CD4-positive, alpha-beta T cell treated with Interleukin-15 for 4 hours (primary cell): ENCODE data around the gene FLVCR2.

Source experiments
- DNase-seq: peaks from one replicate; pipeline ENCODE4 v3.0.0-alpha.2; 2020; ENCODE audit warnings: low spot score

The FLVCR2 gene

GRCh38 chr14:75554482-75554881 is 23.9 kb upstream of the FLVCR2 start:
- DNase-seq: no peak

- no peak for DNase-seq
These were observed 20.0 kb upstream of the FLVCR2 start for GRCh38 chr14:75558440-75558839.

- DNase-seq: no peak
These were observed 19.4 kb upstream of the FLVCR2 start for GRCh38 chr14:75559045-75559444.

- DNase-seq: no peak
These were observed 18.8 kb upstream of the FLVCR2 start for GRCh38 chr14:75559451-75560222.

- DNase-seq: peak; percentile 52
These were observed 17.4 kb upstream of the FLVCR2 start for GRCh38 chr14:75561013-75561432.

GRCh38 chr14:75562089-75562488 is 16.3 kb upstream of the FLVCR2 start:
- no peak for DNase-seq

GRCh38 chr14:75562489-75562888 is 15.9 kb upstream of the FLVCR2 start:
- no peak for DNase-seq

GRCh38 chr14:75563931-75564330 is 14.5 kb upstream of the FLVCR2 start:
- no peak for DNase-seq

- DNase-seq: no peak
These were observed 13.4 kb upstream of the FLVCR2 start for GRCh38 chr14:75565056-75565455.

- DNase-seq: peak; percentile 73
These were observed 12.1 kb upstream of the FLVCR2 start for GRCh38 chr14:75566321-75566720.

- DNase-seq: no peak
These were observed 11.7 kb upstream of the FLVCR2 start for GRCh38 chr14:75566752-75567151.

- DNase-seq: no peak
These were observed 10.3 kb upstream of the FLVCR2 start for GRCh38 chr14:75568140-75568539.

- DNase-seq: no peak
These were observed 9.6 kb upstream of the FLVCR2 start for GRCh38 chr14:75568791-75569190.

- no peak for DNase-seq
These were observed 7.6 kb upstream of the FLVCR2 start for GRCh38 chr14:75570797-75571196.

GRCh38 chr14:75572104-75572503 is 6.3 kb upstream of the FLVCR2 start:
- no peak for DNase-seq

- DNase-seq: no peak
These were observed 1.3 kb upstream of the FLVCR2 start for GRCh38 chr14:75577090-75577489.

GRCh38 chr14:75577729-75578101 is 705 bp upstream of the FLVCR2 start:
- DNase-seq: peak; percentile 69

GRCh38 chr14:75578786-75579337 is 442 bp downstream of the FLVCR2 start:
- DNase-seq: no peak

GRCh38 chr14:75579338-75579864 is 981 bp downstream of the FLVCR2 start:
- DNase-seq: no peak

- no peak for DNase-seq
These were observed 1.5 kb downstream of the FLVCR2 start for GRCh38 chr14:75579882-75580281.

GRCh38 chr14:75587388-75587787 is 9.0 kb downstream of the FLVCR2 start:
- DNase-seq: no peak

GRCh38 chr14:75589931-75590330 is 11.5 kb downstream of the FLVCR2 start:
- DNase-seq: no peak

GRCh38 chr14:75591331-75591946 is 13.0 kb downstream of the FLVCR2 start:
- DNase-seq: no peak
